Breast epithelium (tissue), 3 donors: ENCODE results near the gene GFPT2.

Experiments
- CTCF ChIP-seq, 3 donors: fragments of 450-650 bp; IDR thresholded peaks; one replicate each; pipeline ENCODE4 v1.5.1; 2016 to 2017; ENCODE audit warnings: antibody characterized with exemption in 3 of 3, mild to moderate bottlenecking in 3 of 3, moderate library complexity in 3 of 3
- POLR2AphosphoS5 ChIP-seq, 3 donors: sonication (generic); formaldehyde crosslinking; IDR thresholded peaks; one replicate each; pipeline ENCODE4 v1.6.1; 2017; ENCODE audit warnings: antibody characterized with exemption in 3 of 3

- TF ChIP-seq CTCF (IDR thresholded peaks at IDR 0.05) (no peak), POLR2AphosphoS5 (IDR thresholded peaks at IDR 0.05) (no peak)
These were observed 23.4 kb upstream of the GFPT2 start for GRCh38 chr5:180376511-180376910.
